ENCODE data around the gene BCLAF1. TPM values are rescaled to one million over a fixed set of nuclear protein-coding genes. Genes with fewer than 3 reads are reported as not detected.
"Not testable (repeated sequence)": the region's sequence is repeated elsewhere in the genome, so short reads cannot be mapped to it uniquely, and the experiment has no call there.

Gene BCLAF1
- total RNA-seq, 1 donor = 124 TPM

DNA sequence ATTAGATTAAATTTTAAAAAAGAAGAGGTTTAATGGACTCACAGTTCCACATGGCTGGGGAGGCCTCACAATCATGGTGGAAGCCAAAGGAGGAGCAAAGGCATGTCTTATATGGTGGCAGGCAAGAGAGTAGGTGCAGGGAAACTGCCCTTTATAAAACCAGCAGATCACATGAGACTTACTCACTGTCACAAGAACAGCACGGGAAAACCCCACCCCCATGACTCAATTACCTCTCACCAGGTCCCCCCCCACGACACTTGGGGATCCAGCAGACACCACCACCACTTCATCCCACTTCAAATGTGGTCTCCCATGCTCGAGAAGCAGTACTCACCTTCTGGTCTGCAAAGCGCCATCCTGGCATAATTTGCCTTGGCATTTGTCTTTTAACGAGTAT lies 64.2 kb downstream of the BCLAF1 start:
- Histone ChIP-seq H3K27me3 (ENCODE audit: insufficient read depth, low read length) (no peaks in the 10 kb centered on the region), H3K27ac (ENCODE audit: low read depth, low read length) (peak overlapping the region; percentile 78), H3K9me3 (ENCODE audit: low read depth, low read length) (no peaks in the 10 kb centered on the region), H3K4me2 (ENCODE audit: insufficient read depth, low read length) (peak overlapping the region; percentile 89), H3K36me3 (ENCODE audit: insufficient read depth, low read length) (no peaks in the 10 kb centered on the region), H3K79me2 (ENCODE audit: insufficient read depth, low read length) (no peaks in the 10 kb centered on the region), H3K4me1 (ENCODE audit: insufficient read depth, low read length) (peaks cover 6% of the 10 kb centered on the region), H3K4me3 (ENCODE audit: insufficient read depth, low read length) (no peak overlapping the region), H2AFZ (ENCODE audit: low read length) (peak overlapping the region; percentile 87), H4K20me1 (ENCODE audit: insufficient read depth, low read length) (no peaks in the 10 kb centered on the region)
- no peak for DNase-seq (ENCODE audit: insufficient read length, low spot score, missing footprints)
- TF ChIP-seq, protein P1, sequence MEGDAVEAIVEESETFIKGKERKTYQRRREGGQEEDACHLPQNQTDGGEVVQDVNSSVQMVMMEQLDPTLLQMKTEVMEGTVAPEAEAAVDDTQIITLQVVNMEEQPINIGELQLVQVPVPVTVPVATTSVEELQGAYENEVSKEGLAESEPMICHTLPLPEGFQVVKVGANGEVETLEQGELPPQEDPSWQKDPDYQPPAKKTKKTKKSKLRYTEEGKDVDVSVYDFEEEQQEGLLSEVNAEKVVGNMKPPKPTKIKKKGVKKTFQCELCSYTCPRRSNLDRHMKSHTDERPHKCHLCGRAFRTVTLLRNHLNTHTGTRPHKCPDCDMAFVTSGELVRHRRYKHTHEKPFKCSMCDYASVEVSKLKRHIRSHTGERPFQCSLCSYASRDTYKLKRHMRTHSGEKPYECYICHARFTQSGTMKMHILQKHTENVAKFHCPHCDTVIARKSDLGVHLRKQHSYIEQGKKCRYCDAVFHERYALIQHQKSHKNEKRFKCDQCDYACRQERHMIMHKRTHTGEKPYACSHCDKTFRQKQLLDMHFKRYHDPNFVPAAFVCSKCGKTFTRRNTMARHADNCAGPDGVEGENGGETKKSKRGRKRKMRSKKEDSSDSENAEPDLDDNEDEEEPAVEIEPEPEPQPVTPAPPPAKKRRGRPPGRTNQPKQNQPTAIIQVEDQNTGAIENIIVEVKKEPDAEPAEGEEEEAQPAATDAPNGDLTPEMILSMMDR (IDR thresholded peaks at IDR 0.05; ENCODE audit: extremely low read depth, low read depth, low read length) = no peak

DNA sequence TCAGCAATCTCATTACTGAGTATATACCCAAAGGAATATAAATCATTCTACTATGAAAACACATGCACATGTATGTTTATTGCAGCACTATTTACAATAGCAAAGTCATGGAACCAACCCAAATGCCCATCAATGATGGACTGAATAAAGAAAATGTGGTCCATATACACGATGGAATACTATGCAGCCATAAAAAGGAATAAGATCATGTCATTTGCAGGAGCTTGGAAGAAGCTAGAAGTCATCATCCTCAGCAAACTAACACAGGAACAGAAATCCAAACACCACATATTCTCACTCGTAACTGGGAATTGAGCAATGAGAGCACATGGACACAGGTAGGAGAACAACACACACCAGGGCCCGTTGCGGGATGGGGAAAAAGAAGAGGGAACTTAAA lies 64.7 kb downstream of the BCLAF1 start:
- not testable (repeated sequence) for DNase-seq (ENCODE audit: insufficient read length, low spot score, missing footprints); H3K4me3 ChIP-seq (ENCODE audit: insufficient read depth, low read length); H3K4me1 ChIP-seq (ENCODE audit: insufficient read depth, low read length); H4K20me1 ChIP-seq (ENCODE audit: insufficient read depth, low read length); H3K27me3 ChIP-seq (ENCODE audit: insufficient read depth, low read length); H3K4me2 ChIP-seq (ENCODE audit: insufficient read depth, low read length); H3K36me3 ChIP-seq (ENCODE audit: insufficient read depth, low read length); H3K79me2 ChIP-seq (ENCODE audit: insufficient read depth, low read length); H2AFZ ChIP-seq (ENCODE audit: low read length); H3K9me3 ChIP-seq (ENCODE audit: low read depth, low read length); H3K27ac ChIP-seq (ENCODE audit: low read depth, low read length)

DNA sequence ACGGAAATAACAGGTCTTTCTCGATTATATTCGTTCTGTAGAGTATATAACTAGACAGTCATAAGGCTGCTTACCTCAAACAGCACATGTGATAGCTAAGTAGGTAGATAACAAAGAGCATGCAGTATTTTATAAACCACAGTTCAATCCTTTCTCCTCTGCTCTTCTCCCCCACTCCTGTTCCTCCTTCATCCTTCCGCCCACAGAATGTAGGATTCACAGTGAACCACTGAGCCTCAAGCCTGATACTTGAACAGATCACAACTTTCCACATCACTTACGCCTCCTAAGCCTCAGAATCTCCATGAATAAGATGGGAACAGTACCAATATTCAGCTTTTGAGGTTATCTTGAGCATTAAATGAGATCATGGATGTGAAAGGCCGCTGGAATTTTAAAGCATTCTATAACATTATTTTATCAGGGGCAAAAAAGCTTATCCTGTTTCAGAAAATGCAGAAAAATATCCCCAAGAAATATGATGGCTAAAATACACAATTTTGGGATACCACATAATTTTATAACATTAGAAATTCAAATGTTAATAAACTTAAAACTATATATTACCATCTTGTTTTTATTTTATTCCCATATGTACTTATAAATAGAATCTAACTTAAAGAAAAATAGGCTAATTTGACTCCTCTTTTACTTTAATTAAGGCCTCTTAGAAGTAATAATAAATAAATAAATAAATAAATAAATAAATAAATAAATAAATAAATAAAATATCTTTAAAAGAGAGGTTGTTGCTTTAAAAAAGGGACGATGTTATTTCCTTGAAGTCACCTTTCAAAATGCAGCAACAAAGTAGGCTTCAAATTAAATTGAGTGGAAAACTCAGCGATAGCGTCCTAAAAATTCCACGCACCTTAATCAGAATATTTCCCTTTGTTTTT lies 72.9 kb downstream of the BCLAF1 start:
- TF ChIP-seq, protein P1 (IDR thresholded peaks at IDR 0.05; ENCODE audit: extremely low read depth, low read depth, low read length) = no peak
- Histone ChIP-seq H2AFZ (ENCODE audit: low read length) (peak overlapping the region; percentile 38), H3K79me2 (ENCODE audit: insufficient read depth, low read length) (no peaks in the 10 kb centered on the region)

DNA sequence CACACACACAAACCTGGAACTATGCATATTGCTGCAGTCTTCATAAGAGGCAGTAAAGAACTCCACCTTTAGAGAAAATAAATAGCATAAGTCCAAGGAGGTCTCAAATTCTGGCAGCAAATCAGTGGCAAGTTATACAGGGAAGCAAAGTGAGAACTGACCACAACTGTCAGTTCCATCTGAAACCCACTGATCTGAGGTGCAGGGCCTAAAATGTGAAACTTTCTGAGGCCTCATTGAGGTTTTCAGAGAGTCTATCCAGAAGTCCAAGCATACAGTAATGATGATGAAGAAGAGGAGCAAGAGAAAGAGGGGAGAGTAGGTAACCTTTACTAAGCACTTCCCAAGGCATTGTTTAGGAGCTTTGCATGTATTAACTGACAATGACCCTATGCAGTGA lies 75.8 kb downstream of the BCLAF1 start:
- Histone ChIP-seq H3K79me2 (ENCODE audit: insufficient read depth, low read length) (no peaks in the 10 kb centered on the region), H3K27ac (ENCODE audit: low read depth, low read length) (no peak overlapping the region), H3K4me3 (ENCODE audit: insufficient read depth, low read length) (no peak overlapping the region), H3K4me2 (ENCODE audit: insufficient read depth, low read length) (no peak overlapping the region), H3K36me3 (ENCODE audit: insufficient read depth, low read length) (no peaks in the 10 kb centered on the region), H4K20me1 (ENCODE audit: insufficient read depth, low read length) (no peaks in the 10 kb centered on the region), H2AFZ (ENCODE audit: low read length) (no peak overlapping the region), H3K27me3 (ENCODE audit: insufficient read depth, low read length) (no peaks in the 10 kb centered on the region), H3K9me3 (ENCODE audit: low read depth, low read length) (no peaks in the 10 kb centered on the region), H3K4me1 (ENCODE audit: insufficient read depth, low read length) (no peaks in the 10 kb centered on the region)
- TF ChIP-seq, protein P1 (IDR thresholded peaks at IDR 0.05; ENCODE audit: extremely low read depth, low read depth, low read length) = no peak
- DNase-seq (ENCODE audit: insufficient read length, low spot score, missing footprints) = no peak

More for the DNA sequence above, 72.9 kb downstream of the BCLAF1 start:
- Histone ChIP-seq H3K4me3 (ENCODE audit: insufficient read depth, low read length) (no peak overlapping the region), H4K20me1 (ENCODE audit: insufficient read depth, low read length) (no peaks in the 10 kb centered on the region), H3K36me3 (ENCODE audit: insufficient read depth, low read length) (no peaks in the 10 kb centered on the region), H3K9me3 (ENCODE audit: low read depth, low read length) (no peaks in the 10 kb centered on the region), H3K27me3 (ENCODE audit: insufficient read depth, low read length) (no peaks in the 10 kb centered on the region), H3K4me1 (ENCODE audit: insufficient read depth, low read length) (no peaks in the 10 kb centered on the region), H3K27ac (ENCODE audit: low read depth, low read length) (no peak overlapping the region), H3K4me2 (ENCODE audit: insufficient read depth, low read length) (no peak overlapping the region)
- no peak for DNase-seq (ENCODE audit: insufficient read length, low spot score, missing footprints)

Data from osteoblast (primary cell).